ENCODE data around the gene ITFG1.

Gene ITFG1

GRCh38 chr16:47132308-47132707, 328.6 kb downstream of the ITFG1 start:
- H3K4me3 ChIP-seq (ENCODE audit: low read depth, low read length): no peak overlapping the region
- peaks cover 0 to 14% of the 10 kb centered on the region in 2 experiments; a peak in 1 of 3 replicates for H3K36me3 ChIP-seq (ENCODE audit: control insufficient read depth in 2 of 2, insufficient read depth in 1 of 2, low read length in 2 of 2)
- ChIA-PET POLR2A (no interaction called here), CTCF (interaction anchor here (1.7 to 1.8 kb wide), 2 partner anchors 10 to 11 kb away, joined by 4 to 10 read pairs; partner anchors contain the start of gene NETO2)
- no peak overlapping the region for H3K27ac ChIP-seq (ENCODE audit: extremely low read depth, low read depth, low read length)
- no peaks in the 10 kb centered on the region; the same call in 1 of the 2 replicates for H3K4me1 ChIP-seq (ENCODE audit: control insufficient read depth, insufficient read depth, low read length)
- H3K9me3 ChIP-seq (ENCODE audit: control insufficient read depth, insufficient read depth, low read depth, low read length): no peaks in the 10 kb centered on the region
- TF ChIP-seq KLF17 (tag by site-specific recombination; IDR thresholded peaks at IDR 0.05) (no peak), ZNF48 (tag by site-specific recombination; IDR thresholded peaks at IDR 0.05) (no peak), ZFP3 (tag by site-specific recombination; IDR thresholded peaks at IDR 0.05; ENCODE audit: low read depth) (no peak), TRIM28 (IDR thresholded peaks at IDR 0.05; ENCODE audit: borderline replicate concordance, low read length) (no peak), ZNF548 (tag by site-specific recombination; IDR thresholded peaks at IDR 0.05) (no peak), ZNF560 (tag by site-specific recombination; IDR thresholded peaks at IDR 0.05; ENCODE audit: borderline replicate concordance) (no peak), ZNF777 (tag by site-specific recombination; IDR thresholded peaks at IDR 0.05; ENCODE audit: borderline replicate concordance) (no peak), ZBTB7A (tag by site-specific recombination; IDR thresholded peaks at IDR 0.05; ENCODE audit: low read depth) (no peak), ZBTB8A (tag by site-specific recombination; IDR thresholded peaks at IDR 0.05) (no peak), ZBTB44 (tag by site-specific recombination; IDR thresholded peaks at IDR 0.05) (no peak), ZNF362 (tag by site-specific recombination; IDR thresholded peaks at IDR 0.05) (no peak), ZNF510 (tag by site-specific recombination; IDR thresholded peaks at IDR 0.05; ENCODE audit: insufficient replicate concordance) (no peak), GFI1B (tag by site-specific recombination; IDR thresholded peaks at IDR 0.05) (no peak), ELK4 (IDR thresholded peaks at IDR 0.05; ENCODE audit: borderline replicate concordance, low read depth, low read length) (no peak), ZNF211 (tag by site-specific recombination; IDR thresholded peaks at IDR 0.05; ENCODE audit: low read depth) (no peak), ZNF768 (tag by site-specific recombination; IDR thresholded peaks at IDR 0.05) (no peak), ZNF148 (tag by site-specific recombination; IDR thresholded peaks at IDR 0.05; ENCODE audit: borderline replicate concordance) (no peak)
- TF ChIP-seq, protein P1, sequence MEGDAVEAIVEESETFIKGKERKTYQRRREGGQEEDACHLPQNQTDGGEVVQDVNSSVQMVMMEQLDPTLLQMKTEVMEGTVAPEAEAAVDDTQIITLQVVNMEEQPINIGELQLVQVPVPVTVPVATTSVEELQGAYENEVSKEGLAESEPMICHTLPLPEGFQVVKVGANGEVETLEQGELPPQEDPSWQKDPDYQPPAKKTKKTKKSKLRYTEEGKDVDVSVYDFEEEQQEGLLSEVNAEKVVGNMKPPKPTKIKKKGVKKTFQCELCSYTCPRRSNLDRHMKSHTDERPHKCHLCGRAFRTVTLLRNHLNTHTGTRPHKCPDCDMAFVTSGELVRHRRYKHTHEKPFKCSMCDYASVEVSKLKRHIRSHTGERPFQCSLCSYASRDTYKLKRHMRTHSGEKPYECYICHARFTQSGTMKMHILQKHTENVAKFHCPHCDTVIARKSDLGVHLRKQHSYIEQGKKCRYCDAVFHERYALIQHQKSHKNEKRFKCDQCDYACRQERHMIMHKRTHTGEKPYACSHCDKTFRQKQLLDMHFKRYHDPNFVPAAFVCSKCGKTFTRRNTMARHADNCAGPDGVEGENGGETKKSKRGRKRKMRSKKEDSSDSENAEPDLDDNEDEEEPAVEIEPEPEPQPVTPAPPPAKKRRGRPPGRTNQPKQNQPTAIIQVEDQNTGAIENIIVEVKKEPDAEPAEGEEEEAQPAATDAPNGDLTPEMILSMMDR (tag by site-specific recombination; IDR thresholded peaks at IDR 0.05): no peak
- TF ChIP-seq, protein P2, sequence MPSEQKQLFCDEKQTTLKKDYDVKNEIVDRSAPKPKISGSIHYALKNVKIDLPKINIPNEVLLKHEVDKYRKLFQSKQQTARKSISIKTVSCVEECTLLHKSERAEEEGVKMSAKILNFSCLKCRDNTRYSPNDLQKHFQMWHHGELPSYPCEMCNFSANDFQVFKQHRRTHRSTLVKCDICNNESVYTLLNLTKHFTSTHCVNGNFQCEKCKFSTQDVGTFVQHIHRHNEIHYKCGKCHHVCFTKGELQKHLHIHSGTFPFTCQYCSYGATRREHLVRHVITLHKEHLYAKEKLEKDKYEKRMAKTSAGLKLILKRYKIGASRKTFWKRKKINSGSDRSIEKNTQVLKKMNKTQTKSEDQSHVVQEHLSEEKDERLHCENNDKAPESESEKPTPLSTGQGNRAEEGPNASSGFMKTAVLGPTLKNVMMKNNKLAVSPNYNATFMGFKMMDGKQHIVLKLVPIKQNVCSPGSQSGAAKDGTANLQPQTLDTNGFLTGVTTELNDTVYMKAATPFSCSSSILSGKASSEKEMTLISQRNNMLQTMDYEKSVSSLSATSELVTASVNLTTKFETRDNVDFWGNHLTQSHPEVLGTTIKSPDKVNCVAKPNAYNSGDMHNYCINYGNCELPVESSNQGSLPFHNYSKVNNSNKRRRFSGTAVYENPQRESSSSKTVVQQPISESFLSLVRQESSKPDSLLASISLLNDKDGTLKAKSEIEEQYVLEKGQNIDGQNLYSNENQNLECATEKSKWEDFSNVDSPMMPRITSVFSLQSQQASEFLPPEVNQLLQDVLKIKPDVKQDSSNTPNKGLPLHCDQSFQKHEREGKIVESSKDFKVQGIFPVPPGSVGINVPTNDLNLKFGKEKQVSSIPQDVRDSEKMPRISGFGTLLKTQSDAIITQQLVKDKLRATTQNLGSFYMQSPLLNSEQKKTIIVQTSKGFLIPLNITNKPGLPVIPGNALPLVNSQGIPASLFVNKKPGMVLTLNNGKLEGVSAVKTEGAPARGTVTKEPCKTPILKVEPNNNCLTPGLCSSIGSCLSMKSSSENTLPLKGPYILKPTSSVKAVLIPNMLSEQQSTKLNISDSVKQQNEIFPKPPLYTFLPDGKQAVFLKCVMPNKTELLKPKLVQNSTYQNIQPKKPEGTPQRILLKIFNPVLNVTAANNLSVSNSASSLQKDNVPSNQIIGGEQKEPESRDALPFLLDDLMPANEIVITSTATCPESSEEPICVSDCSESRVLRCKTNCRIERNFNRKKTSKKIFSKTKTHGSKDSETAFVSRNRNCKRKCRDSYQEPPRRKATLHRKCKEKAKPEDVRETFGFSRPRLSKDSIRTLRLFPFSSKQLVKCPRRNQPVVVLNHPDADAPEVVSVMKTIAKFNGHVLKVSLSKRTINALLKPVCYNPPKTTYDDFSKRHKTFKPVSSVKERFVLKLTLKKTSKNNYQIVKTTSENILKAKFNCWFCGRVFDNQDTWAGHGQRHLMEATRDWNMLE (tag by site-specific recombination; conservative IDR thresholded peaks at IDR 0.05; ENCODE audit: low read depth): no peak
- TF ChIP-seq, protein P3, sequence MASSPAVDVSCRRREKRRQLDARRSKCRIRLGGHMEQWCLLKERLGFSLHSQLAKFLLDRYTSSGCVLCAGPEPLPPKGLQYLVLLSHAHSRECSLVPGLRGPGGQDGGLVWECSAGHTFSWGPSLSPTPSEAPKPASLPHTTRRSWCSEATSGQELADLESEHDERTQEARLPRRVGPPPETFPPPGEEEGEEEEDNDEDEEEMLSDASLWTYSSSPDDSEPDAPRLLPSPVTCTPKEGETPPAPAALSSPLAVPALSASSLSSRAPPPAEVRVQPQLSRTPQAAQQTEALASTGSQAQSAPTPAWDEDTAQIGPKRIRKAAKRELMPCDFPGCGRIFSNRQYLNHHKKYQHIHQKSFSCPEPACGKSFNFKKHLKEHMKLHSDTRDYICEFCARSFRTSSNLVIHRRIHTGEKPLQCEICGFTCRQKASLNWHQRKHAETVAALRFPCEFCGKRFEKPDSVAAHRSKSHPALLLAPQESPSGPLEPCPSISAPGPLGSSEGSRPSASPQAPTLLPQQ (tag by site-specific recombination; IDR thresholded peaks at IDR 0.05): no peak

Measured in HEK293 (cell line).